Fibroblast of skin of scalp (primary cell): Measurements from ENCODE around the gene SPEN.
"Not testable (repeated sequence)": the region's sequence is repeated elsewhere in the genome, so short reads cannot be mapped to it uniquely, and the experiment has no call there.

ENCODE experiments used
- DNase-seq: peaks from one replicate; pipeline ENCODE4 v3.0.0-alpha.2; 2013

The SPEN gene

GRCh38 chr1:15834406-15835204 is 12.9 kb upstream of the SPEN start:
- peak; percentile 88 for DNase-seq

DNA sequence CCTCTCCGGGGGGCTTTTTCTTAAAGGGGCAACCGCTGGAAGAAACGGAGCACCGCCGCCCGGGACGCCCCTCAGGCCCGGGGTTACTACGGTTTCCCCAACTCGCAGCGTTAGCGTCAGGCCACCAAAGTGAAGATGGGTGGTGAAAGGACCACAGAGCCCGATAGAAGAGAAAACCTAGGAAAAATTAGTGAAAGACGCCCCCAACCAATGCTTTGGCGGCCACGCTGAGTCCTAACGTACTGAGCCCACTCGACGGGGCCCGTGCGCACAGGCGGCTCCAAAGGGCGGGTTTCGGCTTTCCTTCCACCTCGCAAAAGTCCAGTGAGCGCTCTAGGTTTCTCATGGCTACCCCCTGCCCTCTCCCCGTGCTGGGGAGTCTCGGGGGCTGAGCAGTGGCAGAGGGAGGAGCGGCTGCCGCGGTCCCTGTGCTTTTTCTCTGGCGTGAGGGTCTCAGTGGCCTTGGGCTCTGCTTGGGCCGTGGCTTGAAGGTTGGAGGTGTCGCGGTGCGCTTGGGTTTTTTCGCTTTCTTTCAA is 12.2 kb upstream of the SPEN start:
- no peak for DNase-seq

GRCh38 chr1:15835741-15836510 is 11.6 kb upstream of the SPEN start:
- DNase-seq: peak; percentile 100

DNA sequence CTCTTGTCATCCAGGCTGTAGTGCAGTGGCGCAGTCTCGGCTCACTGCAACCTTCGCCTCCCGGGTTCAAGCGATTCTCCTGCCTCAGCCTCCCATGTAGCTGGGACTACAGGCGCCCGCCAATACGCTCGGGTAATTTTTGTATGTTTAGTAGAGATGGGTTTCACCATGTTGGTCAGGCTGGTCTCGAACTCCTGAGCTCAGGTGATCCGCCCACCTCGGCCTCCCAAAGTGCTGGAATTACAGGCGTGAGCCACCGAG is 11.1 kb upstream of the SPEN start:
- not testable (repeated sequence) for DNase-seq

GRCh38 chr1:15836772-15837669 is 10.5 kb upstream of the SPEN start:
- DNase-seq: no peak

DNA sequence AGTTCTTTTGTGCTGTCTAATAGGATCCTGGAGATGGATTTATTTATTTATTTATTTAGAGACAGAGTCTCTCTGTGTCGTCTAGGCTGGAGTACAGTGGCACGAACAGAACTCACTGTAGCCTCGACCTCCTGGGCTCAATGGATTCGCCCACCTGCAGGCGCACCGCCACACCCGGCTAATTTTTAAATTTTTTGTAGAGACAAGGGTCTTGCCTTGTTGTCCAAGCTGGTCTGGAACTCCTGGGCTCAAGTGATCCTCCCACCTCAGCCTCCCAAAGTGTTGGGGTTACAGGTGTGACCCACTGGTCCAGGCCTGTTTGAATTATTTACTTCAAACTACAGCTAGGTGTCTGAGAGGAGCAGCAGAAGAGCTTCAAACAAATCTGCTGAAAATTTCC is 9.6 kb upstream of the SPEN start:
- no peak for DNase-seq

- no peak for DNase-seq
Observed at GRCh38 chr1:15838721-15839120, 8.8 kb upstream of the SPEN start.

DNA sequence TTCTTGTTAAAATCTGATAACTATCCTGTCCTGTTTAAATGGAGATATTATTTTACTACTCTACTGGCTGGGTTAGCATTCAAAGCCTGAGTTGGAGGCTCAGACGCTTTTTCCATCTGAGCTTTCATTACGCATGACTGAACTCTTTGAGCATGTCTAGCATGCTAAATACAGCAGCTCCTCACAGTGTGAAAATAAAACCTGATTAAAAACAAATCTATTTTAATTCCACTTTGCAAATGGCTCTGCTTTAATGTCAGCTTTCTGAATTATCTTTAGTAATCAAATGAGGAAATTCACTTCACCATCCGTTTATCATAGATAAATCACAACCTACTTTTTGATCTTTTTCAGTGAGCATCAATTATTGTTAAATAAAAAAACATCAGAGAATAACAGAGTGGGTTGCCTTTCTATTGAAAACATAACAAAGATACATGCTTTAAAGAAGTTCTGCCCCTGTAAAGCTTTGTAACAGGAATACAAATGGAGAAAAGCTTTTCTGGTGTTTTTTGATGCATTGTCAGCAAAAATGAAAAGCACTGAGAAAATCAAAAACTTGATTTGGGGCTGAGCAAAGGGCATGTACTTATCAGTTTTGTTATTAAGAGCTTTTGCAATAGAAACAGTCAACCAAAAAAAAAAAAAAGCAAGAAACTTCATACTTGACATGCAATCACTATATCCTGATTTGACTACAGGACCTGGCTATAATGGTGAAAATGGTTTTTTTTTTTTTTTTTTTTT is 3.5 kb upstream of the SPEN start:
- DNase-seq: no peak

DNA sequence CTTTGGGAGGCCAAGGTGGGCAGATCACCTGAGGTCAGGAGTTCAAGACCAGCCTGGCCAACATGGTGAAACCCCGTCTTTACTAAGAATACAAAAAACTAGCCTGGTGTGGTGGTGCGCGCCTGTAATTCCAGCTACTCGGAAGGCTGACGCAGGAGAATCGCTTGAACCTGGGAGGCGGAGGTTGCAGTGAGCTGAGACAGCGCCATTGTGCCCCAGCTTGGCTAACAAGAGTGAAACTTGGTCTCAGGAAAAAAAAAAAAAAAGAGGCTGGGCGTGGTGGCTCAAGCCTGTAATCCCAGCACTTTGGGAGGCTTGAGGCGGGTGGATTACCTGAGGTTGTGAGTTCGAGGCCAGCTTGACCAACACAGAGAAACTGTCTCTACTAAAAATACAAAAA is 1.5 kb upstream of the SPEN start:
- DNase-seq: not testable (repeated sequence)

DNA sequence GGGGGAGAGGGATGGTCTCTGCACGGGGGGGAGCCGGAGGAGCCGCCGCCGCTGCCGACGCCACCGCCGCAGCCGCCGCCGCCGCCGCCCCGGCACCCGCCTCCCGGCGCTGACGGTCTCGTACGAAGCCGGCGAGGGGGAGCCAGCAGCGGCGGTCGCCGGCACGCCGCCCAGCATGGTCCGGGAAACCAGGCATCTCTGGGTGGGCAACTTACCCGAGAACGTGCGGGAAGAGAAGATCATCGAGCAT is 311 bp downstream of the SPEN start:
- no peak for DNase-seq

GRCh38 chr1:15848143-15848928 is 829 bp downstream of the SPEN start:
- DNase-seq: no peak

DNA sequence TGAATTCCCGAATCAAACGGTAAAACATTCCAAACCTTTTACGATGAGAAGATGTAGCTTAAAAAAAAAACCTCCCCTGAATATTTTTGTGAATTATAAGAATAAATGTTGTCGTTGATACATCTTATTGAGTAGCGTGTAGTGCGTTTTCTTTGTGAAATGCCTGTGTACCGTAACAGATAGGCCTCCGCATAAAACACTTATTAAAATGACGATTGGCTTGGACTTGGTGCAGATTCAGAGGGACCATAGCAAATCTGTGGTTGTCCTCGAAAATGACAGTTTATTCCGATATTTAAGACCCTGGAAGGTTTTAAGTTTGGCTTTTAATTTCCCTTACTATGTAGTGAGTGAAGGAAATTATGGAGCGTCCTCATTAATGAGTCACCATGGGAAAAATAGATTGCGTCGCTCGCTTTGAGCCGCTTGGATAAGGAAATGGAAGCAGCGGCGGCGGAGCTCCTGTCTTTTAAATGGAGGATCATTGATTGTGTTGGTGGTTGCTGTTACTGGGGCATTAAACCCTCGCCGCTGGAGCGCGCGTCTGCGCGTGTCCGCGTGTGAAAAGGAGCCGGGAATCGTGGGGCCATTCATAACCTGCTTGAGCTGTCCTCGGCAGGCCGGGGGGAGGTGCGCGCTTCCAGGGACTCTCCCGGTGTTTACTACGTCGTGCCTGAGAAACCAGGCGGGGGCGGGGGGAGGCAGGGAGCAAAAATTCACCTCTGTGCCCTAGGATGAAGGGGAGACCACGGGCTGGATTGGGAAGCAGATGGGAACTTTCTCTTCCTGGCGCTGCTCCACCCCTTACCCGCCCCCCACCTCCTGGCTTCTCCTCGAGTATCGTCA is 1.6 kb downstream of the SPEN start:
- peak; percentile 83 for DNase-seq

DNA sequence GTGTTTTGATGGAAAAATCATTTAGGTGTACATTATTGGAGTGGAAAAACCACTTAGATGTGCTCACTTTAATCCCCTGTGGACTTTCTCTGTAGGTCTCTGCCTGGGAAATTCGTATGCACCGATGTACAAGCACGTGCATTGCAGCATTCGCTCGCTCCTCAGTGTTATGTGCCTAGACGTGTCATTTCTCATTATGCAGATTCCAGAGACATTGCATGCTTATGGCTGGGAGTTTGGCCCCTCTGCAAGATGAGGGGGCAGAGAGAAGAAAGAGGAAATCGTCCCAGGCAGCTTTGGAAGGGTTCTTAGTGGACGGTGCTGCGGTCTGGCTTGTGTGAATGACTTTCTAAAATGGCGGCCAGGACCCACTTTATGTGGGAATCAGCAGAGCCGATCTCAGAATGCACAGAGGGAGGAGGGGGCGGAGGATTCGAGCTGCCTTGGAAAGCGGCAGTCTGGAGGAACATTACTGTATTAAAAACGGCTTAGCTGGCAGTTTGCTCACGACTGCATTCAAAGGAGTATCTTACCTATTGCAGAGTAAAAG is 2.3 kb downstream of the SPEN start:
- DNase-seq: peak; percentile 69

DNA sequence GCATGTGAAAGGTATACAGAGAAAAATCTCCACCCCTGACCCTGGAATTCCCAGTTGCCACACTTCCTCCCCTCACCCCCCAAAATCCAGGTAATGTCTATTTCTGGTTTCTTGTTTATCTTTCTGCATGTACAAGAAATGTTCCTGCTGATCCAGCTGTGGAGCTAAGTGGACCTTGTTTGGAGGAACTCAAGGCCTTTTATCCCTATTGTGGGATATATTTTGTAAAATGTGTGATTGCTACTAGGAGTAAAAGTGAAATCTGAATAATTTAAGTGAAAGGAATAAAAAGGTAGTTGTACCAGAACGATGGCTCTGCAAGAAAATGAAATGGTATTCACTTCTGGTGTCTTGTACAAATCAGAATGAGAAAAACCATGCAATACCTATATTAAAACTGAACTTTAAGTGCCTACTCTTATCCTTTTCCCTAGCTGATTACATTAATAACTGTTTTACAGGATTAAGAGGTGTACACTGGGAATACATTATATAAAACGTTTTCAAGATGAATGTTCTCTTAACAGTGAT is 3.0 kb downstream of the SPEN start:
- no peak for DNase-seq

DNA sequence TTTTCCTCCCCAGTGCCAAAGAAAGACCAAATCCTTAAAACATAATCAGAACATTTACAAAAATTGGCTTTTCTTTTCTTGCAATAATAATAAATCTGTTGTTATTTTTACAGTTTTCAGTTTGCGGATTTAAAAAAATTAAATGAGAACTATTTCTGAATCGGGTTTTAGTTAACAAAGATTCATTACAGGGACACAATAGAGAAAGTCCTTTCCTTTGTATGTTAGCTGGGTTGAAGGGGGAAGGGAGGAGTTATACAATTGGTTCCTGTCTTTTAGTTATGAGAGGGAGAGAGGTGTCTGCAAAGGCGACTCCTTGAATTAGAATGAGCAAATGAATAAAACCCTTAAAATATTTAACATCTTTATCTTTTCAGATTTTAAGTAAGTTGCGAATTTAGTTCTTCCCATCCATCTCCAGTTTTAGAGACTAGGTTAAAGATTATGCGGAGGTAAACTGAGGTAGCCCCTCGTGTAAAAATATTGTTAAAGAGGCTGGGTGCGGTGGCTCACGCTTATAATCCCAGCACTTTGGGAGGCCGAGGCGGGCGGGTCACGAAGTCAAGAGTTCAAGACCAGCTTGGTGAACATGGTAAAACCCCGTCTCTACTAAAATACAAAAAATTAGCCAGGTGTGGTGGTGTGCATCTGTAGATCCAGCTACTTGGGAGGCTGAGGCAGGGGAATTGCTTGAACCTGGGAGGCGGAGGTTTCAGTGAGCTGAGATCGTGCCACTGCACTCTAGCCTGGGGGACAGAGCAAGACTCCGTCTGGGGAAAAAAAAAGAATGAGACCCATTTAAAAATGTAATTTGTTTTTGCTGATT is 3.9 kb downstream of the SPEN start:
- no peak for DNase-seq

GRCh38 chr1:15852036-15852827 is 4.7 kb downstream of the SPEN start:
- DNase-seq: no peak

DNA sequence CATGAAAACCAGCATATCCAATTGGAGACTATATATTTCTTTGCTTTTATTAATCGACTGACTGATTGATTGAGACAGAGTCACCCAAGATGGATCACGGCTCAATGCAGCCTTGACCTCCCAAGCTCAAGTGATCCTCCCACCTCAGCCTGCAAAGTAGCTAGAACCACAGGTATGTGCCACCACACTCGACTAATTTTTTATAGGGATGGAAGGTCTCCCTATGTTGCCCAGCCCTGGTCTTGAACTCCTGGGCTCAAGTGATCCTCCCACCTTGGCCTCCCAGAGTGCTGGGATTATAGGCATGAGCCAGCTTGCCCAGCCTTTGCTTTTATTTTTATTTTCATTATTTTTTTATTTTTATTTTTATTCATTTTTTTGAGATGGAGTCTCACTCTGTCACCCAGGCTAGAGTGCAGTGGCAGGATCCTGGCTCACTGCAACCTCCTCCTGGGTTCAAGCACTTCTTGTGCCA is 5.4 kb downstream of the SPEN start:
- DNase-seq: no peak

DNA sequence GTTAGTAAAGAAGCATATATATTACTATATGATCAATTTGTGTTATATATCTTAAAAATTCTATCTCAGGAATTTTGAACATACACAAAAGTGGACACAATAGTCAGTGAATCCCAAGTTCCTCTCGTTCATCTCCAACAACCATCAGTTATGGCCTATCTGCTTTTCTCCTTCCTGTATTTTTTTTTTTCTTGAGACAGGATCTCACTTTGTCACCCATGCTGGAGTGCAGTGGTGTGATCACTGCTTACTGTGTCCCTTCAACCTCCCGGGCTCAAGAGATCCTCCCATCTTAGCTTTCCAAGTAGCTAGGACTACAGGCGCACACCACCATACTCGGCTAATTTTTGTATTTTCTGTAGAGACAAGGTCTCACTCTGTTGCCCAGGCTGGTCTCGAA is 9.4 kb downstream of the SPEN start:
- no peak for DNase-seq
